NCI-H146 treated with DMSO at 0.1 percent for 48 hours (cell line): ENCODE measurements around the gene B3GALT6.

Experiments
- DNase-seq: peaks from one replicate; lab custom pipeline; 2025; ENCODE audit not compliant: unreplicated experiment; lab: John Stamatoyannopoulos, UW

The B3GALT6 gene

GRCh38 chr1:1215881-1216605, 16.0 kb upstream of the B3GALT6 start:
- DNase-seq: no peak

GRCh38 chr1:1216770-1217620, 15.0 kb upstream of the B3GALT6 start:
- no peak for DNase-seq

DNA sequence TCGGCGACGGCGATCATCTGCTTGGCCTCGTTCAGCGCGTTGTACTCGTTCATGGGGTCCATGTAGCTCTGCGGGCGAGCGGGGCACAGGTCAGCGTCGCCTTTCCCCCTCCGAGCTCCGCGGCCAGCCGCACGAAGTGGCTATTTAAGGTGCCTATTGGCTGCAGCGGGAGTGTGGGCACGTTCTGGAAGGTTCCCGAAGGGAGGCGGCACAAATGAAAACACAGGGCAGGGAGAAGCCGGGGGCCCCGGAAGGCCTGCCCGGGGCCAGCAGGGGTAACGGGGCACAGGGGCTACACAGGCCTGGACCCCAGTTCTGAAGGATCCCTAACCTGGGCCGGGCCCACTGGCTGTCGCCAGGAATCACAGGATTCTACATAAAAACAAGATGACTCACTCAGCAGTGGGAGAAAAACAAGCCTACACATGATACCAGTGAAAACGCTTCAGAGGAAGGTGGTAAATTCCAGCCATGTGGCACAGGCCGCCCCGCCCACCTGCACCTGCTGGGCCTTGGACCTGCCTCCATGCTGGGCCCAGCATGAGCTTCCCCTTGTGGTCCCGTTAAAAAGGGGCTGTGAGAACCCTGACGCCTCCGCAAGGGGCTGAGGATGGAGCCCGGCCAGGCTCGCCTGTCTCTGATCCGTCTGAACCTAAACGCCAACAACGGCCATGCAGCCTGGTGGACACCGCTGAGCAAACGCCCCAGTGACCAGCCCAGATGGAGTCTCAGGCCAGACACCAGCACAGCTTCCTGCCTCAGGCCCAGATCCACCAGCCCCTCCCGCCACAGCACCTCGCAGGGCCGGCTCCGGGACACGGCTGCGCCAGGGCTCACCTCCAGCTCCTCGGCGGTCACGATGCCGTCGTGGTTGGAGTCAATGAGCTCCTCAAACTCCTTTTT, 14.2 kb upstream of the B3GALT6 start:
- no peak for DNase-seq

DNA sequence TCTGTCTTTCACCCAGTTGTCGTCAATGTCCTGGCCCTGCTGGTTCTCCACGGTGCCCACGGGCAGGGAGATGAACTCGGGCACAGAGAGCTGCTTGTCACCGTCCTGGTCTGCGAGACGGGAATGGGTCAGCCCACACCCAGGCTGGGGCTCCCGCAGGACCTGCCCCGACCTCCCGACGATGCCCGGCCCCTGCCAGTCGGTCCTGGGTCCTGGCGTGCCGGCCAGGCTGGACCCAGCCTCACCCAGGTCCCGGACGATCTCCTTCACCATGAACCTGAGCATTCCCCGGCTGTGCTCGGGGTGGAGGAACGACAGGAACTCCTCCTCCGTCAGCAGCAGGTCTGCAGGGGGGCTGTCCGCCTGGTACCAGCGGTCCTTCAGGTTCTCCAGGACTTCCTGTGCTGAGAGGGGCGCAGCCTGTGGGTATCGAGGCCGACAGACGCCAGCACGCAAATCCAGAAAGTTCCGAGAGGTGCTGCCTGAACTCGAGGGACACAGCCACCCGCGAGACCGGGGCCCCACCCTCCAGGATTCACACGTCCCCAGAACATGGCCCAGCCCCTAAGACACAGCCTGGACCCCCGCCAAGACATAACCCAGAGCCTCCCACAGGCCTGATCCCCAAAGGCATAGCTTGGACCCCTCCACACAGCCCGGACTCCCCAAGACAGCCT, 13.4 kb upstream of the B3GALT6 start:
- no peak for DNase-seq

DNA sequence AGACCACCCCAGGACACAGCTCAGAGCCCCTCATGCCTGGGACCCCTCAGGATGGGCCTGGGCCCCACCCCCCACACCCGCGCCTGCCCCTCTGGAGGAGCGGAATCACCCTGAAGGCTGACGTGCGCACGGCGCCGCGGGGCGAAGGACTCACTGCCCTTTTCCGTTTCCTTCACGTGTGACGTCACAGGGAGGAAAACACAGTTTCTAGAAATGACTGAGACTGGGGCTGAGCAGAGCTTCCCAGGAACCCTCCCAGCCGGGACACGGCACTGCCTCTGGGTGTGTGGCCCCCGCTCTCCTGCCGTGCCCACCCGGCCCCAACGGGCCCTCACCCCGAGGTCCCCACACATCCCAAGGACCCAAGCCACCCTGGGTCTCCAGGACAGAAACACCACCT, 12.7 kb upstream of the B3GALT6 start:
- DNase-seq: no peak

DNA sequence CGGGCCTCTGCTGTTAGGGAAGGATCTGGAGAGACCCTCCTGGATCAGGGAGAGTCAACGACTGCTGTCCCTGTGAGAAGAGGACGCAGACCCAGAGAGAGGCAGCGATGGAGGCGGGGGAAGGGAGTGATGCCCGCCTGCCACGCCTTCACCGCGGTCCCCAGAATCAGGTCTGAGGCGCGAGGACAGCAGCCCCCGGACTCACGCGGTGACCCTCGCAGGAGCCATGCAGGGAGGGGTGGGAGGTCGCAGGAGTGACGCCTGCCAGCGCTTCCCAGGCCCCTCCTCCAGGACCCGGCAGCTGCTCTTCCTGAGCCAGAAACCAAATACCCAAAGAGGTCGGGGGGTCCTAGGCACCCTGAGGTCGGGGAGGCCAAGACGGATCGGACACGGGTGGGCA, 11.8 kb upstream of the B3GALT6 start:
- no peak for DNase-seq

- no peak for DNase-seq
Observed at GRCh38 chr1:1221887-1222574, 10.0 kb upstream of the B3GALT6 start.

- DNase-seq: no peak
Observed at GRCh38 chr1:1222575-1223225, 9.3 kb upstream of the B3GALT6 start.

DNA sequence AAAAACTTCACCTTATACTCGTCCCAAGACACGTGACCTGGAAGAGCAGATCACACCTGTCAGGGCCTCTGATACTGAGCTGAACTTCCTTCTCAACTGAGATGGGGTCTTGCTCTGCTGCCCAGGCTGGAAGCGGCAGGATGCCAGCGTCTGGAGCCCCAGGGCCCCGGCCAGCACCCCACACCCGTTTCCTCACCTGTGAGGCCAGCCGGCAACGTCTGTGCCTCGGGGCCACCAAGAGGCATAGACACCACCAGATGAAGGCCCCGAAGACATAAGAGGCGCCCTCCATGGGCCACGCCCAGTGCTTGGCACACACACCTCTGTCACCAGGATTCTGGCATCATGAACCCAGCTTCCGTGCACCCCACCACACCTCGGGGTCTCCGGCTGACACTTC, 8.7 kb upstream of the B3GALT6 start:
- DNase-seq: no peak

DNA sequence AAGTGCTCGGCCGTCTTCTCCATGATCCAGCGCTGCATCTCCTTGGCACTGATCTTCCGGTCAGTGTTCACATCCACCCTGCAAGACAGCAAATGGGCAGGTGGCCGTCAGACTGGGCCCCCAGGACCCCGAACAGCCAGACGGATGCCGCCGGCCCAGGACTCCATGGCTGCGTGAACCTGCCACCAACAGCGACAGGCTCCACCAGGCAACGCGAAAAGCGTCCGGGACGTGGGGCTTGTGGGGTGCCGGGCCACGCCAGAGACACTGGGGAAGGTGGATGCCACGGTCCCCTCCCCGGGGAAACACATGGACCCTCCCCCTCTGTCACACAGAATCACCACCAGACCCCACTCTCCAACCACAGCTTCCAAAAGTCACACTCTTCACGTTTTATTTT, 8.1 kb upstream of the B3GALT6 start:
- DNase-seq: no peak

DNA sequence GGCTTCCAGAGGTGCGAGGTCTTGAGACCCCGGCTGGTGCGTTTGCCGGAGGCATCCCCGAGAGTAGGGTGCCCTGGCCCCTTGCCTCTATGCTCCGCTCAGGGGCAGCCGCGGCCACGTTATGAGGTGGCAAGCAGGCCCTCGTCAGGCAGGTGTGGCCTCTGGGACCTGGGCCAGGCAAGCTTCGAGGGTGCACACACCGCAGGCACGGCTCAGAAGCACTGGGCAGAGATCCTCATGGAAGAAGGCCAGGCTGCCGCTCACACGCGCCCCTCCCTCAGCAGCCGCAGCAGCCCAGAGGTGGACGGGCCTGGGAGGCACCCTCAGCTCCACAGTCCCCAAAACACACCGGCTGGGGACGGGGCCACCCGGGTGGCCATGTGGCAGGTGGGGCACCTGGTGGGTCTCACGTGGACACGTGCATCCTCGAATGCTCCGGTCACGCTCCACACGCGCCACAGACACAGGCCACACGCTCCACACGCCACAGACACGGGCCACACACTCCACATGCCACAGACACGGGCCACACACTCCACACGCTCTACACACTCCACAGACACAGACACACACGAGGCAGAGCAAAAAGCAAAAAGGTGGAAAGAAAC, 6.7 kb upstream of the B3GALT6 start:
- no peak for DNase-seq

DNA sequence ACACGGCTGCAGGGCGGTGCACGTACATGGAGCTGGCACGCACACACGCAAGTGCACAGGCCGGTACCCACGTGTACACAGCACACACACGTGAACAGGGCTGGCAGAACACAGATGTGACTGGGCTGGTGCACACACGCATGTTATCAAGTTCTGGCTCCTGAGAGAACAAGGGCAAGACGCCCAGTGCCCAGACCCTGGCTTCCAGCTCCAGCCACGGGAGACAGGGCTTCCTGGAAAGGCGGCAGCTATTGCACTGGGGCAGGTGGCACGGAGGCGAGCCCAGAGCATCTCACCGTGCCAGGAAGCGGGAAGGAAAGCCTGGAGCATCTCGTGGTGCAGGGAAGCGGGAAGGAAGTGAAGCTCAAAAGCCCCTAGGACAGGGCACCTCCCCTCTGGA, 6.1 kb upstream of the B3GALT6 start:
- DNase-seq: no peak

DNA sequence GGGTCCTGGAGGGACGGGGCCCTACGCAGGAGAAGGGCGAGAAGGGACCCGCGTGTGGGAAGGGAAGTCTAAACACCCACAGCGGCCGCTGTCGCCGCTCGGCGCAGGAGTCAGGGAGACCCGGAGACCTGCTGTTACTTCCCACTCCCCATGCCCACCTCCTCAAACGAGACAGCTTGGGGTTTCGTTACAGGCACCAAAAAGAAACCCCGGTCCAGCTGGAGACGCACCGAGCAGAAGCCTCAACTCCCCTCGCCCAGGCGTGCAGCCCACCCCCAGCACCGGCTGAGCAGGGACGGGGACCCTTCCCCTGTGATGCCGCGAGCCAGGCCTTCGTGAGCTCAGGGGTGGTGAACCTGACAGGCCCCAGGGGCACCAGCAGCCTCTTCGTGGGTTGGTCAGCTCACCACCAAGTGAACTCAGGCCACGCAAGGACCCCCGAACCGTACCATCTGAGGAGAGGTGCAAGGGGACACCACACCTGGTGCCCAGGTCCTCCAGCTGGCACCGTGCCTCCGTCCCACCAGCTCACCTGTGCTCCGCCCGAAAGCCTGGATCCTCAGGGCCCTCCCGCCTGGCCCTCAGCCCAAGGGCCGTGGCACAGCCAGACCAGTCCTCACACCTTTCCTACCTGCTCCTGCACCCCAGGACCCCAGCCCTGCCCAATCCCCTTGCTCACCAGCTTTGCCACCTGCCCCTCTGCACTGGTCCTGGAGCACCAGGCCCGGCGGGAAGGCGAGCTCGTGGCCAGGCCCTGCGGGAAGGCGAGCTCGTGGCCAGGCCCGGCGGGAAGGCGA, 5.3 kb upstream of the B3GALT6 start:
- no peak for DNase-seq

- DNase-seq: no peak
Observed at GRCh38 chr1:1227386-1227785, 4.7 kb upstream of the B3GALT6 start.

- DNase-seq: no peak
Observed at GRCh38 chr1:1228187-1228586, 3.9 kb upstream of the B3GALT6 start.

DNA sequence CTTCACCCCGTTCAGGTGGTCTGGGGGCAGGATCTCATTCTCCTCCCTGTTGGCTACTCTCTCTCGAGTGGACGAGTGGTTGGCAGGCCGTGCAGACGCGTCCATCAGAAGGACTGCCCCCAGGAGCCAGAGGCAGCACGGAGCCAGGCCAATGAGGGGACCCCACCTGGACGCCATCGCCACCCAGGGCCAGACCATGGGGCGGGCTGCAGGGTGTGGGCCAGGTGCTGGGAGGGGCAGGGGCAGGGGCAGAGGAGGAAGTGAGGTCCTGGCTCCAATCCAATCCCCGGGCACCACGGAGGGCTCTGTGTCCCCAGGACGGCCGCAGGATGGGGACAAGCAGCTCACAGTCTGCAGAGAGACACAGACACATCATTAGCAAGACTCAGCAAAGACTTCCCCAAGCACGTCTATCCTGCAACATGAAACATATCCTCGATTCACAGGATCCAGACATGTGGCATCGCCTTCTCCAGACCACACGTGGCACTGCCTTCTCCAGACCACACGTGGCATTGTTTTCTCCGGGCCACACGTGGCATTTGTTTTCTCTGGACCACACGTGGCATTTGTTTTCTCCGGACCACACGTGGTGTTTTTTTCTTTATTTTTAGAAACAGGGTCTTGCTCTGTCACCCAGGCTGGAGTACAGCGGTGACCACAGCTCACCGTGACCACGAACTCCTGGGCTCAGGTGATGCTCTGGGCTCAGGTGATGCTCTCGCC, 3.3 kb upstream of the B3GALT6 start:
- DNase-seq: no peak

- DNase-seq: no peak
Observed at GRCh38 chr1:1229770-1230169, 2.3 kb upstream of the B3GALT6 start.
